IMR-90 (cell line): ENCODE results near the gene PLXNB1.

Experiments used
- CEBPB ChIP-seq: IDR thresholded peaks from 2 replicates; pipeline ENCODE4 v1.6.1; 2012; ENCODE audit warnings: low read depth, low read length, improper control_type of control experiment
- CTCF ChIP-seq: conservative IDR thresholded peaks from 2 replicates; pipeline ENCODE4 v1.5.1; 2012; ENCODE audit warnings: mild to moderate bottlenecking, low read depth, low read length, improper control_type of control experiment
- FOS ChIP-seq: fragments of 150-350 bp; IDR thresholded peaks from 2 replicates; pipeline ENCODE4 v1.6.1; 2016; ENCODE audit warnings: low read depth, low read length
- MAFK ChIP-seq: IDR thresholded peaks from 2 replicates; pipeline ENCODE4 v1.6.1; 2012; ENCODE audit warnings: low read depth, low read length, improper control_type of control experiment
- MAZ ChIP-seq: IDR thresholded peaks from 2 replicates; pipeline ENCODE4 v1.6.1; 2012; ENCODE audit warnings: low read depth, mild to moderate bottlenecking, low read length, improper control_type of control experiment, moderate library complexity, borderline replicate concordance
- POLR2A ChIP-seq: IDR thresholded peaks from 2 replicates; pipeline ENCODE4 v1.6.1; 2012; ENCODE audit warnings: mild to moderate bottlenecking, low read depth, low read length
- SMC3 ChIP-seq: fragments of 150-350 bp; IDR thresholded peaks from 2 replicates; pipeline ENCODE4 v1.6.1; 2016; ENCODE audit warnings: low read depth, mild to moderate bottlenecking, antibody characterized with exemption, low read length, moderate library complexity

- no peak for TF ChIP-seq CTCF
- TF ChIP-seq FOS: no peak
- no peak for TF ChIP-seq SMC3
- no peak for TF ChIP-seq MAZ
- TF ChIP-seq POLR2A: no peak
- TF ChIP-seq MAFK: no peak
- no peak for TF ChIP-seq CEBPB
These were observed 6.5 kb upstream of the PLXNB1 start for GRCh38 chr3:48436477-48436787.
